B cell (primary cell): ENCODE data around the gene LTB.

ENCODE experiments used
- CTCF ChIP-seq: fragments of 200-600 bp; IDR thresholded peaks from one replicate; pipeline ENCODE4 v1.8.0; 2022; ENCODE audit warnings: antibody characterized with exemption, mild to moderate bottlenecking
- EZH2 ChIP-seq: IDR thresholded peaks from 2 replicates; pipeline ENCODE4 v1.6.1; 2012; ENCODE audit warnings: borderline replicate concordance, low read depth, mild to moderate bottlenecking, moderate library complexity, low read length; ENCODE audit not compliant: insufficient read depth, poor library complexity, severe bottlenecking

GRCh38 chr6:31559958-31560696, 22.1 kb downstream of the LTB start:
- TF ChIP-seq EZH2 (no peak), CTCF (no peak)
